ENCODE results near the gene OR4D11.
"Not testable (repeated sequence)": the region's sequence is repeated elsewhere in the genome, so short reads cannot be mapped to it uniquely, and the experiment has no call there.

The OR4D11 gene

GRCh38 chr11:59503276-59503675, at the start of gene OR4D11:
Gene OR4D11, plus strand, starts transcription at chr11:59503576. Its CDS starts 0 bp downstream, at chr11:59503576.
- DNase-seq = no peak

- no peak for DNase-seq
Measured at GRCh38 chr11:59456661-59457060, 46.7 kb upstream of the OR4D11 start, which contains the start of gene OR4D6. Gene OR4D6, plus strand, starts transcription at chr11:59456961. Its CDS starts 0 bp downstream, at chr11:59456961.

DNA sequence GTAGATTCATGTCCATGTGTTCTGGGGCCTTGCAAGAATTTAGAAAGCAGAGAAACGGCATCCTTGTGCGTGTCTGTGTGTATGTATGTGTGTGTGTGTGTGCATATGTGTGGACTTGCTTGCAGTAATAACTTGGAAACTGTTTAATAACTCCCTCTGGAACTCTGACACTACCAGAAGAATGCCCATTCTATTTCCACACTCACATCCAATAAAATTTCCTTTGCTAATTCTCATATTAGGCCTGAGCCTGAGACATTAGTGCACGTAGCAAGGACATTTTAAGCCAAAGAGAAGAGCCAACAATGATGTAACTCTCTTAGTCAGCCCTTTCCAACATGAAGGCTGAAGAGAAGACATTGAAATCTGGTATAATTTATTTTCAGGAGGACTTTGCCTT, 43.5 kb upstream of the OR4D11 start:
- no peak for DNase-seq

DNA sequence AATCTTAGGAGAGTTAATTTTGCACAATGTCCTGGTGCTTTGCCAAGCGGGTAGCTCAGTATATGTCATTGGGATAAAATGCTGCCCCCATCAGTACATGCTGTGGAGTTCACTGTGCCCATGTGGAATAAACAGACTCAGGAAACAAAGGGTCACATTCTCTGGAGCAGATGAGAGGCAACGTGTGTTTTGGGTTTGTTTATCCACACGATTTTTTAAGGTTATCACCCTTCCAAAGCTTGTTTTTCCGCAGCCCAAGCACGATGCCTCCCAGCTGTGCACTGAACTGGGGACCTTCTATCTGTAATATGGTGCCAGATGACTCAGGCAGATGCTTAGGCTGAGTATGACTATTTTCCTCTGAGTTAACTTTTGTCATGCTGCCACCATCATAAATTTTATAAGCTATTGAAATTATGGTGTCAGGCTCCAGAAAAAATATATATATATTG, 40.2 kb upstream of the OR4D11 start:
- DNase-seq = no peak

DNA sequence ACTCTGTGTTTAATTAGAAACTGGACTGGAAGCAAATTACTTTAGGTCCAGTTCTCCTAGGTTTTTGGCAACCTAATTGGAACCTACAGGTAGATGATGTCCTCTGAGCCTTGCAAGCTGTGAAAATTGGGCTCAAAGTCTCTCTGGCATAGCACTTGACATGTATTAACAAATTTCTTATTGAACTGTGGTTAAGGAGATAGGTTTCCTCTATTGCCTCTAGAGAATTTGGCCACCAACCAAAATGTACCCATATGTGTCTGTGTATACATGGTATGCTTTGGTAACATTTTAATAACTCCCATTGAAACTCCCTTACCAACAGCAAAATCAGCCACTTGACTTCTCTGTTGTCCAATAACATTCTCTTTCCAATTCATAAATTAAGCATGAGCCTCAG, 30.4 kb upstream of the OR4D11 start, which contains the start of gene OR4D10:
OR4D10 (plus strand) TSS at position 301 of the 400 bp plus-strand sequence. CDS start 4,115 bp downstream, outside the sequence.
- DNase-seq = no peak

- no peak for DNase-seq
Measured at GRCh38 chr11:59475176-59475575, 28.2 kb upstream of the OR4D11 start.

DNA sequence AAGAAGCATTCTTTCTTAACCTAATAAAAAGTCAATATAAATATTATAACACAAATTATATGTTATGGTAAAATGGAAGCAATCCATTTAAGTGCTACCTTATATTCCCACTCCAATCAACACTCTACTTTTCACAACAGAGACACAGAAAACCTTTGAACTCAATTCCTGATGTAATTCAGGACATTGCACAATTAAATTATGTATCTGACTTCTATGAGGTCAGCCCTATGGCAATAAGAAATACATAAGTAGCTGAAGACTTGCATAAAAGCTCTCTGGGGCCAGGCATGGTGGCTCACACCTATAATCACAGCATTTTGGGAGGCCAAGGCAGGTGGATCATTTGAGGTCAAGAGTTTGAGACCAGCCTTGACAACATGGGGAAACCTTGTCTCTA, 23.5 kb upstream of the OR4D11 start:
- no peak for DNase-seq

DNA sequence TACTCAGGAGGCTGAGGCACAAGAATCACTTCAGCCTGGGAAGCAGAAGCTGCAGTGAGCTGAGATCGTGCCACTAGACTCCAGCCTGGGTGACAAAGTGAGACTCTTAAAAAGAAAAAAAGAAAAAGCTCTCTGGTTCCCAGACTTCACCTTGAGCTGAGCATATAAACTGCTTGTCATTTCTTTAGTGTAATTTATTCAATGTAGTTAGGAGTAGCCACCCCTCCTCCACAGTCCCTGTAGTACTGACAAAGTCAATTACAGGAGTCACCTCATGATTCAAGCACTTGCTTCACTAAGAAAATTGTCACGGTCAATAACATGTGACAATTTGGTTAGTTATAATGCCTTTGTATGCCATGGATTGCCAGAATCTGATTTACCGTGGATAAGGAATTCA, 23.0 kb upstream of the OR4D11 start:
- DNase-seq = no peak

GRCh38 chr11:59501931-59502330, 1.4 kb upstream of the OR4D11 start:
- DNase-seq = no peak

DNA sequence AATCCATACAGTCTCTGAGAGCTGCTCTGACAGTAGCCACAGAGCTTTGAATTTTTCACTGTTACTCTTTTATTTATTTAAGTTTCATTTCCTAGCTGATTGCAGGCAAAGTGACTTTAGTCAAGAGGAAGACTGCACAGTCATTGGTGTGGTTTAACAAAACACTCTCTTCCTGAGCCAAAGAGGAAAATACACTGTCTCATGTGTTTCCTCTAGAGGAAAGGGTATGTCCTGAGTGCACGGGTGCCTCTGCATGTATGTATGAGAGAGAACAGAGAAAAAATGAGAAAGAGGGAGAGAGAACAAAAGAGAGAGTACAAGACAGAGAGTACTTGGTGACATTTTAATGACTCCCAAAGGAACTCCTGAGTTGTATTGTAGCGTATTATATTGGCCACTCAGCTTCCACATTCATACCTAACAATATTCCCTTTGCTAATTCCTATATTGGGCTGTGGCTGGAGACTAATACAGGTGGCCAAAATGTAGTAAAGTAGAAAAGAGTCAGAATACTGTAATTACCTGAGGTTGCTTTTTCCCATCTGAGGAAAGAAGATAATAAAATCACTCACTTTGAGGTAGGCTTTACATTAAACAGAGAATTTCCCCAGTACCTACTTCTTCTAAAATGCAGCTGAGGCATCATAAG, 7.7 kb downstream of the OR4D11 start, which contains the start of gene OR4D9:
OR4D9 (plus strand) TSS at position 599 of the 649 bp plus-strand sequence. CDS start 3,374 bp downstream, outside the sequence.
- no peak for DNase-seq

GRCh38 chr11:59511675-59512074, 8.3 kb downstream of the OR4D11 start:
- no peak for DNase-seq

- DNase-seq = not testable (repeated sequence)
Measured at GRCh38 chr11:59520139-59520538, 16.8 kb downstream of the OR4D11 start.

DNA sequence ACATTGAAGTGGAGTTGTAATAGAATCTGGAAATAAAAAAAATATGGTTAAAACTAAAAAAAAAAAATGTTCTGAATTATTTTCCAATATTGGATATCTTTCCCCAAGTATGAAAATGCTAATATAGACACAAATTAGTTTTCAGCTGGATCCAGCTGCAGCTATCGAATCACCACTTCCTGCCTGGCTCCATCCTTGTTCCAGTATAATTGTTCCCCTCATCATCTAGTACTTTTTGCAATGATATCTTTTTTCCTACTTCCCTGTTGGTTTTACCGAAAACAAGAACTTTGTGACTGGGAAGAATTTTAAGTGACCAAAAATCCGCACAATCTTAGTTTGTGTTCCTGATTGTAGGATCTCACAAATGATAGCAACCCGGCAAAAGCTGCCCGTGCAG, 17.4 kb downstream of the OR4D11 start:
- no peak for DNase-seq

GRCh38 chr11:59523541-59523940, 20.2 kb downstream of the OR4D11 start:
- no peak for DNase-seq

DNA sequence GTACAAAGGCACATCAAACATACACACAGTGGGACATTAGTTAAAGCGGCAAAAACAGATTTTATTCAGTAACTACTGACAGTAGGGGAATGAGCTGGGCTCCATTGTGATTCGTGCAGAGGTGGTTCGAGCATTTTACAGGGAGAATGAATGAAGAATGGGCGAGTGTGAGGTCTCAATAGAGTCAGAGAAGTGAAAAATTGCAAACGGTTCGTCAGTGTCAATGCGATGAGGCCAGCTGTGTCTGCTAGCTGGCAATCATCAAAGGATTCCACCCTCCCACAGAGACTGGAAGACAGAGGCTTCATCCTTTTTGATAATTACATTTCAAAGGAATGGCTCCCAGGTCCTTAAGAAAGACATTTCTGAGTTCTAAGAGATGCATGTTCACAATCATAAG, 25.3 kb downstream of the OR4D11 start:
- DNase-seq = no peak

GRCh38 chr11:59532620-59533019, 29.2 kb downstream of the OR4D11 start:
- DNase-seq = no peak

DNA sequence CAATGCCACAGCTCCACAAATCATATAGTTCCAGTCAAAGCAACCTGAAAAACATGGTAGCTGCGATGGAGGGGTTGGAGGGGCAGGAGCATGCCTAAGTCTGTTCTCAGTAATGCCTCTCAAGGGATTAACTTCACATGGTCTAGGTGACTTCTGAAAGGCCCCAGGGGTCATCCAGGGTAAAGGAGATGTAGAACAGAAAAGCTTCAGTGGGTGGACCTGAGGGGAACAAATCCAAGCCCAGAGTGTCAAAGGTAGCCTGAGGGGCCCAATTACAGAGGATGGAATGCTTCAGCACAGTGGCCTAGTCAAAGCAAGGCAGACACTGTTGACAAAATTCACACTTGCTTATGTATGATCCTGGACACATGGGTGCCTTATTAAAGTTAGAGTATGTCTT, 31.3 kb downstream of the OR4D11 start:
- DNase-seq = no peak

DNA sequence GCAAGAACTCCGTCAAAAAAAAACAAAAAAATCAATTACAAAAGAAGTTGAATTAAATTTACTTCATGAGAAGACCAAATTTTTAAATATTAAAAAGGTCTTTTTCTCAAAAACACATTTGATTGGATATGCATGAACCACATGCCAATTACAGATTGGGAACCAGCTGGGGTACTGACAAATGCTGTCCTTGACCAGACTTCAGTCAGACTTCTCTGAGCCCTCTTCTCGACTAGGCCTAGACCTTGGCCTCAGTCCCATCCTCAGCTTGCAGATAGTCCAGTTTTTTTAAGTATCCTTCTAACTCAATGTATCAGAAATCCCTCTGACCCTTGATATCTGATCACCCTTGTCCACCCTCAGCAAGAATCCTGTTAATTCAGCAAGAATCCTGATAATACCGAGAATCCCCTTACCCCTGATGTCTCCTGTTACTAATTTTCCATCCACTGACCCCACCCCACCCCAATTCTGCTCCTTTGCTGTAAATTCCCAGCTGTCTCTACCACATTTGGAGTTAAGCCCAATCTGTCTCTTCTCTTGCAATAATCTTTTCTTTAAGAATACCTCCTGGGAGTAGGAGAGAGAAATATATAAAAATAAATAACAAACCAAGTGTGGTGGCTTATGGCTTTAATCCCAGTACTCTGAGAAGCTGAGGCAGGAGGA, 38.9 kb downstream of the OR4D11 start:
- no peak for DNase-seq

DNA sequence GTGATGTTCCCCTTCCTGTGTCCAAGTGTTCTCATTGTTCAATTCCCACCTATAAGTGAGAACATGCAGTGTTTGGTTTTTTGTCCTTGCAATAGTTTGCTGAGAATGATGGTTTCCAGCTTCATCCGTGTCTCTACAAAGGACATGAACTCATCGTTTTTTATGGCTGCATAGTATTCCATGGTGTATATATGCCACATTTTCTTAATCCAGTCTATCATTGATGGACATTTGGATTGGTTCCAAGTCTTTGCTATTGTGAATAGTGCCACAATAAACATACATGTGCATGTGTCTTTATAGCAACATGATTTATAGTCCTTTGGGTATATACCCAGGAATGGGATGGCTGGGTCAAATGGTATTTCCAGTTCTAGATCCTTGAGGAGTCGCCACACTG, 40.3 kb downstream of the OR4D11 start:
- DNase-seq = not testable (repeated sequence)

DNA sequence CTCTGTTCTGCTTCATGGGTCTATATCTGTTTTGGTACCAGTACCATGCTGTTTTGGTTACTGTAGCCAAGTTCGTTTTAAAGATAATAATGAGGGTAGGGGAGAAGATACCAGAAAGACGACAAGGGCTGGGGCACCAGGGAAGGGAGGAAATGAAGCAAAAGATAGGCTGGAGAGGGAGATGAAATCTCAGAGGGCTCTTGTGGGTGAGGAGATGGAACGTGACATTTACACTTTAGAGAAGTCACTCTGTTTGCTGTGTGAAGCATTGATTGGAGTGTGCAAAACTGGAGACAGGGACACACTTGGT, 41.4 kb downstream of the OR4D11 start:
- no peak for DNase-seq

- DNase-seq = no peak
Measured at GRCh38 chr11:59545179-59546020, 42.0 kb downstream of the OR4D11 start.

- DNase-seq = not testable (repeated sequence)
Measured at GRCh38 chr11:59547605-59548308, 44.4 kb downstream of the OR4D11 start.

GRCh38 chr11:59548309-59548656, 44.9 kb downstream of the OR4D11 start:
- no peak for DNase-seq

Measured in NCI-H446 (cell line).